Activated naive CD4-positive, alpha-beta T cell treated with anti-CD3 and anti-CD28 coated beads, Interleukin-2, amount 50 U/mL, for 72 hours (primary cell): ENCODE data around the gene TWIST2. TPM values are rescaled to one million over a fixed set of nuclear protein-coding genes. Genes with fewer than 3 reads are reported as not detected.

Experiments
- ATAC-seq, 2 donors: fragments of 150-1000 bp; cut with Tn5 transposase; 2 replicates each; pipeline ENCODE4 v1.10.0; 2021; ENCODE audit warnings: mild to moderate bottlenecking in 2 of 2, moderate library complexity in 2 of 2
- DNase-seq, 2 donors: peaks; one replicate each; pipeline ENCODE4 v3.0.0; 2021 to 2022; ENCODE audit warnings: low spot score in 2 of 2
- H3K27ac Mint-ChIP-seq, 2 donors: one replicate each; pipeline ENCODE4 v1.8.0; 2022; ENCODE audit warnings: mild to moderate bottlenecking in 2 of 2, mixed read lengths in 2 of 2
- H3K36me3 Mint-ChIP-seq, 2 donors: one replicate each; pipeline ENCODE4 v1.8.0; 2022; ENCODE audit warnings: mixed read lengths in 2 of 2
- H3K9me3 Mint-ChIP-seq, 2 donors: one replicate each; pipeline ENCODE4 v1.8.0; 2022; ENCODE audit warnings: mixed read lengths in 2 of 2
- total RNA-seq, 2 donors: library from RNA; stranded (reverse); gene quantifications; one replicate each; pipeline ENCODE4 v1.2.3, GENCODE V29; 2022

TWIST2 gene
- total RNA-seq, 2 donors from 2014 or later = not detected

DNA sequence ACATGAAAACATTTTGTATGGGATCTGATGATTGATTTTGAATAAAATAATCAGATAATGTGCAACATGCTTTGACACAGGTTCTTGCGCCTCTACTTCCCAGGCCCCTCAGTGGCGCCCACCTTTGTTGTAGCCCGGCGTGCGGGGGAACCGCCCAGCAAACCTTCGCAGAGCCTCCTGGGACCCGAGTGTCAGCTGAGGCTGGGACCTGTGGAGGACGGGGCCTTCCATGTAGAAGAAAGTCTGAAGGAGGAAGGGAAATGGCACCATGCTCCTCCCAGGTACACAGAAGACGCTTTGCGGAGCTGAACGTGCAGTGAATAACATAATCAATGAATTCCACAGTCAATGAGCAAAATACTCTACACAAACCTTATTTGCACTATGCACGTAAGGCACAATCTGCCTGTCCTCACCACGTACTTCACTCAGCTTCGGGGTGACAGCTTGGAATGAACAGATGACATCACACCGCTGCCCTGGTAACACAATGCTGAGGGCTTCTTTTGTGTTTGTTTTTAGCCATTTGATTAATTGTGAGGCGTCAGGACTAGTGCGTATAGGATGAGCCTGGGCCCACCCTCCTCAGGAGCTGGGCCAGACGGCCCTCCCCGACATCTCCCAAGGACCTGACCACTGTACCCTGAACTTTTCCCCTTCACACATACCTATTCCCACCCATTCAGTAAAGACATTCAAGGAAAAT lies 78.1 kb downstream of the TWIST2 start:
- Mint-ChIP-seq H3K9me3 (no peaks in the 10 kb centered on the region), H3K36me3 (no peaks in the 10 kb centered on the region), H3K27ac (no peak overlapping the region)
- no peak for DNase-seq
- ATAC-seq = no peak

- no peak for ATAC-seq
- no peaks in the 10 kb centered on the region for H3K36me3 Mint-ChIP-seq
- H3K9me3 Mint-ChIP-seq = no peaks in the 10 kb centered on the region
- H3K27ac Mint-ChIP-seq = no peak overlapping the region
- no peak for DNase-seq
These were observed 79.1 kb downstream of the TWIST2 start for GRCh38 chr2:238926761-238927611.

DNA sequence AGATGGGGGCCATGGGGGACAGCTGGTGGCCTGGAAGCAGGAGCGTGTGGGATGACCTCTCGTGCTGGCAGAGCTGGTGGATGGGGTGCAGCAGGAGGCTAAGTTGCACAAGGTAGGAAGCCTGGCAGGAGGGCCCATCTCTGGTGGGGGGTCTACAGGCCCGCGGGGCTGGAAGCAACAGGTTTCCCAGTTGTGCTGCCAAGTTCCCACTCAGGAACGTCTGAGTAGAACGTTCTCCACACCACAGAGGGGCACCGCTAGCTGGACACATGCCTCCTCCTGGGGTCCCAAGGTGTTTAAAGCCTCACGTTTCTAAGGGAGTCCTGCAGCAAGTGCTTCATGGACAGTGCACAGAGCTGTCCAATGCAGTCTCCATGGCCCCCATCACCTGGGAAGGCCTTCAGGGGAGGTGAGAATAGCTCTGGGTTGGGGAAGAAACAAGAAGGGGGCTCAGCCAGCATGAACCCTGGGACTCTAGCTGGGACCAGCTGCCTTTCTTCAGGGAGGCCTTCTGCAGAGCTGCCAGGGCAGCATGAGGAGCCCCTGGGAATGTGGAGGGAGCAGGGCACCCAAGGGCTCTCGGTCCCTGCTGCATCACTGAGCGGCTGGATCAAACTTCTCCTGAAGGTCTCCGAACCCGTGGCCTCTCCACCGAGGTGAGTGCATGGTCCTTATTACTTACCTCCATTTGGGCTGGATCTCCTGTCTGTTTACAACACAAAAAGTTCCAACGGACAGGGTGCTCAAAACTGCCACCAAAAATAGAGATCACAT lies 80.0 kb downstream of the TWIST2 start:
- Mint-ChIP-seq H3K9me3 (no peaks in the 10 kb centered on the region), H3K36me3 (no peaks in the 10 kb centered on the region), H3K27ac (no peak overlapping the region)
- ATAC-seq (no peak), DNase-seq (no peak)

GRCh38 chr2:238928520-238929241 lies 80.8 kb downstream of the TWIST2 start:
- no peak for DNase-seq
- H3K36me3 Mint-ChIP-seq = no peaks in the 10 kb centered on the region
- H3K27ac Mint-ChIP-seq = no peak overlapping the region
- ATAC-seq = no peak
- no peaks in the 10 kb centered on the region for H3K9me3 Mint-ChIP-seq

- DNase-seq (no peak), ATAC-seq (no peak)
- H3K9me3 Mint-ChIP-seq = no peaks in the 10 kb centered on the region
- no peak overlapping the region for H3K27ac Mint-ChIP-seq
- H3K36me3 Mint-ChIP-seq = no peaks in the 10 kb centered on the region
These were observed 81.6 kb downstream of the TWIST2 start for GRCh38 chr2:238929242-238930081.

- H3K9me3 Mint-ChIP-seq = no peaks in the 10 kb centered on the region
- no peaks in the 10 kb centered on the region for H3K36me3 Mint-ChIP-seq
- DNase-seq (no peak), ATAC-seq (no peak)
- H3K27ac Mint-ChIP-seq = no peak overlapping the region
These were observed 82.3 kb downstream of the TWIST2 start for GRCh38 chr2:238930216-238930615.

GRCh38 chr2:238936162-238937052 lies 88.5 kb downstream of the TWIST2 start:
- H3K36me3 Mint-ChIP-seq = no peaks in the 10 kb centered on the region
- no peak overlapping the region for H3K27ac Mint-ChIP-seq
- ATAC-seq = no peak
- DNase-seq = no peak
- H3K9me3 Mint-ChIP-seq = no peaks in the 10 kb centered on the region

GRCh38 chr2:238938003-238938400 lies 90.1 kb downstream of the TWIST2 start:
- no peaks in the 10 kb centered on the region for H3K36me3 Mint-ChIP-seq
- DNase-seq (no peak), ATAC-seq (no peak)
- no peak overlapping the region for H3K27ac Mint-ChIP-seq
- H3K9me3 Mint-ChIP-seq = no peaks in the 10 kb centered on the region

GRCh38 chr2:238938401-238939055 lies 90.6 kb downstream of the TWIST2 start:
- no peak overlapping the region for H3K27ac Mint-ChIP-seq
- DNase-seq = no peak
- no peak for ATAC-seq
- no peaks in the 10 kb centered on the region for H3K36me3 Mint-ChIP-seq
- H3K9me3 Mint-ChIP-seq = no peaks in the 10 kb centered on the region

DNA sequence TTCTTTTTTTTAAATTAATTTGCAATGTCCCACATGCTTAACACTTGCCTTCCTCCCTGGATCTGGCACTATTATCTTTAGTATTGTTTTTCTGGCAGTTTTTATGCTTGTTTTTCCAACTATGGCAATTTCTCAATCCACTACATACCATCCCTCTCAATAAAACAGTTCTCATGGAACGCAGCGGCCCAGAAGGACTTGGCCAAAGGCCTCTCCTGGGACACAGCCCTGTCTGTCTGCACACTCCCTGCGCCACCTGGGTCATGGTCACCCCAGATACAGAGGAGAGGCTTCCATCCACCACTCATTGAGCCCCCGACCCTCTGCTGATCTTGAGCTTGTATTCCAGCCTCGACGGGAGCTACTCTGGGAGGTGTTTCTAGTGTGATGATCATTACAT lies 91.2 kb downstream of the TWIST2 start:
- ATAC-seq = no peak

DNA sequence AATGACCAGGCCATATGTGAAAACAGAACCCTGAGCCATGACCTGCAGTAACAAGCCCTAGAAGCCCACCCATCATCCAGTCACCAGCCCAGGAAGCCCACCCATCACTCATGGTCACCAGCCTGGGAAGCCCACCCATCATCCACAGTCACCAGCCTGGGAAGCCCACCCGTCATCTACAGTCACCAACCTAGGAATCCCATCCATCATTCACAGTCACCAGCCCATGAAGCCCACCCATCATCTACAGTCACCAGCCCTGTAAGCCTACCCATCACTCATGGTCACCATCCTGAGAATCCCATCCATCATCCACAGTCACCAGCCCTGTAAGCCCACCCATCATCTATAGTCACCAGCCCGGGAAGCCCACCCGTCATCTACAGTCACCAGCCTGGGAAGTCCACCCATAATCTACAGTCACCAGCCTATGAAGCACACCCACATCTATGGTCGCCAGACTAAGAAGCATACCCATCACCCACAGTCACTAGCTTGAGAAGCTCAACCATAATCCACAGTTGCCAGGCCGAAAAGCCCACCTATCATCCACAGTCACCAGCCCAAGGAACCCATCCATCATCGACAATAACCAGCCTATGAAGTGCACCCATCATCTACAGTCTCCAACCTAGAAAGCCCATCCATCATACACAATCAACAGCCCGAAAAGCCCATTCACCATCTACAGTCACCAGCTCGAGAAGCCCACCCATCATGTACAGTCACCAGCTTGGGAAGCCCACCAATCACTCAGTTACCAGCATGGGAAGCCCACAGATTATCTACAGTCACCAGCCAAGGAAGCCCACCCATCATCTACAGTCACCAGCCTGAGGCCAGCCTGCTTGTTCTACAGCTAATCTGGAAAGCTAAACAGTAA lies 91.9 kb downstream of the TWIST2 start:
- DNase-seq (no peak), ATAC-seq (no peak)
- H3K36me3 Mint-ChIP-seq = no peaks in the 10 kb centered on the region
- H3K27ac Mint-ChIP-seq = no peak overlapping the region
- no peaks in the 10 kb centered on the region for H3K9me3 Mint-ChIP-seq

More for the DNA sequence above, 91.2 kb downstream of the TWIST2 start:
- no peaks in the 10 kb centered on the region for H3K9me3 Mint-ChIP-seq
- H3K36me3 Mint-ChIP-seq = no peaks in the 10 kb centered on the region
- no peak for DNase-seq
- no peak overlapping the region for H3K27ac Mint-ChIP-seq

GRCh38 chr2:238940806-238941205 lies 92.9 kb downstream of the TWIST2 start:
- DNase-seq (no peak), ATAC-seq (no peak)
- Mint-ChIP-seq H3K9me3 (no peaks in the 10 kb centered on the region), H3K27ac (no peak overlapping the region), H3K36me3 (no peaks in the 10 kb centered on the region)

- H3K36me3 Mint-ChIP-seq = no peaks in the 10 kb centered on the region
- H3K9me3 Mint-ChIP-seq = no peaks in the 10 kb centered on the region
- no peak overlapping the region for H3K27ac Mint-ChIP-seq
- ATAC-seq (no peak), DNase-seq (no peak)
These were observed 93.4 kb downstream of the TWIST2 start for GRCh38 chr2:238941262-238941792.
